HG02642 (cell line): ENCODE results near the gene ADCY2.

Experiments
- ATAC-seq: cut with Tn5 transposase; IDR thresholded peaks from one replicate; pipeline ENCODE4 v1.9.1; 2021; ENCODE audit warnings: mild to moderate bottlenecking; ENCODE audit not compliant: unreplicated experiment, poor library complexity

Gene ADCY2

DNA sequence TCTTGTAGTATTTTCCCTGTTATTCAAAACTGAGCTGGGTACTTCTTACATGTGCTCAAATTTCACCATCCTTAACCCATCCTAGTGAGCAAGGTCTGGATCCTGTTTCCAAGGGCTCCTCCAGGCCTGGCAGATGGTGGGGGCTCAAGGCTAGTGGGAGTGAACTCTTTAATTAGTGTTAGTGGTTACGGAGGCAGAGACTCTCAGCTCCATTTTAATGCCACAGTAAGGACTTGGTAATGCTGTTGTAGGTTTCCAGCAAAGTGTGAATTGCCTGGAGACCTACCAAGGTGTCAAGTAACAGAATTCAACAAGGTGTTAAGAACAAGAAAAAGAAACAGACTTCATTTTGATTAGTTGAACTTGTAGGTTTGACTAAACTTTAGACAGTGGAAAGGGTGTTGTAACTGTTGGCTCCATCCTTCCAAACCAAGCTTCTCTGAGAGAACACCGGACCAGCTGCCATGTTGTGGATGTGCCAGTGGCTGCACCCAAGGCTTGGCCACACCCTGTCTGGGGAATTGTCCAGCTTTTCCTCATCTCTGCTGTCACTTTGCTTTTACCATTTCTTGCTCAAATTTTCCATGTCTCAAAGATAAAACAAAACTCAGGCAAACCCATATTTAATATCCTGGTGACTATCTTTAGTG is 98.7 kb downstream of the ADCY2 start:
- no peak for ATAC-seq

DNA sequence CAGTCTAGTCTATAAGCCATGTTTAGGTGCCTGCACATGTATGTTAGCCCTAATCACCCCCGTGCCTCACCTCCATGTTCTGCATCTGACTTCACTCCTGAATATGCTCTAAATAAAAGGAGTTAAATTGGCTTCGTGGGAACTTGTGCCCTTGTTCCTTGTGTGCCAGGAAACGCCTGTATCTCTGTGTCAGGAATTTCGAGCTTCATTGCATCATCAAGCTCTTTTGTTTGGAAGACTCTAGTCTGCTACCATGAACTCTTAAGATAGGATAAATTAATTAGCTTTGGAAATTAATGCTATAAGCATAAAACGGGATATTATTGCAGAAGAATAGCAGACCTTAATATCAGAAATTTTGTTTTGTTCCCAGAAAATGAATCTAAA is 99.2 kb downstream of the ADCY2 start:
- ATAC-seq: no peak

DNA sequence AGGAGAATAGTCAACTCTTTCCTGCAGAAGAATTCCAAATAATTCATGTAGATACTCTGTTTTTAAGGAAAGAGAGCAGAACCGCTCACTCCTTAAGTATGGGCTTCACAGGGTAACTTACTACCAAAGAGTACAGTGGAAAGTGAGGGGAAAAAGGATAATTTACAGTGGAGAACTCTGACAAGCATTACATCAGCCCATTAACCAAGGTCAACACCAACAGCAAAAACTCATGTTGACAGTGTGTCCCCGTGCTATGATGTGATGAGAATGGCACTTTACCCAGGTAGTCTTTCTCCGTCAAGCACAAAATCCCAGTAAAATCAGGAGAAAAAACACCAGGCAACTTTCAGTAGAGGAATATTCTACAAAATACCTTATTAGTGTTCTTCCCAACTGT is 104.3 kb downstream of the ADCY2 start:
- no peak for ATAC-seq

DNA sequence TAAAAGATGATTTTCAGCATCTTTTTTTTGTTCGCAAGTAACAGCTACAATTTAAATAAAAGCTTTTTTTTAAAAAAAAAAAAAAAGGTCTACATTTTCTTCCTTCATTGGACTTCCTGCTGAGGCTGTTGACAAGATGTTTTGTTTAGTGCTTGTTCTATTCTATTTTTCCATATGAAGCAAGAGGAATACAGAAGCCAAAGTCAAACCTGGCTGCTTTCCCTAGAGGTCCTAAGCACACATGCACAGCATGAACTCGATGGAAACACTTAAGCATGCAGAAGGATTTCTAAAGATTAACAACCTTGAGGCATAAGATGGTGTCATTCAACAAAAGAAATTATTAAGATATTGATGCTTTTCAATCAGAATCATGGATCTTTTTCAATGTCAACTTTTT is 105.1 kb downstream of the ADCY2 start:
- ATAC-seq: no peak

DNA sequence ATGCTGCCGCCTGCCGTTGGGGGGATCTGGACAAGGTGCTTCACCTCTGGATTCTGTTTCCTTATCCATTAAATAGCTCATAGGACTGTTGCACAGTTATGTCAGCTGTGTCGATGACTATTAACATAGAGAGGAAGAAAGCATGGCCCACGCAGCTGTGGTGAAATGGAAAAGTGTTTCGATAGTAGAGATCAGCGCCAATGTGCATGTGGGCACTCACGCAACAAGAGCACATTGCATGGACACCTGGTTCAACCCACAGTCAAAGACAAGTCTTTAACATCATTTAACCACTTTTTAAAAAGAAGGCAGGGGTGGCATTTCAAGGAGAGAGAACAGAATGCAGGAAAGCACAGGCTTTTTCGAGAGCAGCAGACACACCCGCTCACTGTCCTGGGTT is 107.6 kb downstream of the ADCY2 start:
- no peak for ATAC-seq

DNA sequence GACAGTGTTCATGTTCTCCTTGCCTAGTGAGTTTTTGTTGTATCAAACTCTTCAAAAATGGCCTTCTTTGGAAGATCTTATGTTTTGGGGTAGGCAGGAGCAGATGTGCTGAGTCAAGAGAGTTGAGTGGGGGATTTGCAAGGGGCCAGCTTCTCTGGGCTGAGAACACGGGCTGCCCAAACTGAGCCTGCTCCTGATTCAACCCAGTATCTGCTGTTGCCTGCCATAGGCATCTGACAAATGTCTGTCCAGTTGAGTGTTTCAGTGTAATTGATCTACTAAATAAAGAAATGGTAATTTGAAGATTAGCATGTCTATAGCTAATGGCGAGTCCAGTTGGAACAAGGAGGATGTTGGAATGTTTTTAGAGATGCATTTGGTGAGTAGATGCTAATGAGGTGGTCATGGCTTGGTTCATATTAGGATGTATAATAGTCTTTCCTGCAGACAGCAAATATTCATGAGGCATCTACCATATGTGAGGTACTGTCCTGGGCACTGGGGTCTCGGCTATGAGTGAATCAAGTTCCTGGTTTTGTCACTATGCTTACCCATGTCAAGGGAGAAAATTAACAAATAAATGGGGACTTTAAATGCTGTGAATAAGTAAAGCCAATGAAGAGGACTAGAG is 119.5 kb downstream of the ADCY2 start:
- ATAC-seq: no peak

DNA sequence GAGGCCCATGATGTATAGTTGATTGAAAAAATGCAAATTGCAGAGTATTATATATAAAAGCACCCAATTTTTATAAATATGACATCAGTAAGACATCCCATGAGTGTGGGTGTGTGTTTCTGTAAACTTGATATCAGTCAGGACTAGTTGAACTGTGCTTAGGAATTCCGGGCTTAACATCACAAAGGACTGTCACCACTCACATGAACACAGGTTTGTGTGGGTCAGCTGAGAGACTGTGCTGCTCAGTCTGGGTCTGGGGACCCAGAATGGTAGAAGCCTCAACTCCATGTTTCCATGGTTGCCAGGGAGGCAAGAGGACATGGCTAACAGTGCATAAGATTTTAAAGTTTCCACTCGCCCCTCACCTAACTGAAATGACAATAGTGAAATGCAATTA is 120.3 kb downstream of the ADCY2 start:
- ATAC-seq: no peak

DNA sequence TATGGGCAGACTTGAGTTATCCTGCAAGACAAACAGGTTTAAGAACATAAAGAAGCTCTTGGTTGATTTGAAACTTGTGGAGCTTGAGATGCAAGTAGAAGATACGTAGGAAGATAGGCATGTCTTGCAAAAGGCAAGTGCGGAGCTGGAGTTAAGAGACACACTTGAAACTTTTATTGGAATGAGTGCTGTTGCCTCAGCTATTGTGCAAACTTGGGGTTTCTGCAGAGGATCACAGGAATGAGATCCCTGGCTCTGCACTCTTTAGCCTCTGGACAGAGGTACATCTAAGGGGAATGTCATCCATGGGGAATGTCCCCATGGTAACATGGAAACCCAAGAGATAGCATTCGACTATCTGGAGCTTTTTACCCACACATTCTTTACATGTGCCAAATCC is 121.1 kb downstream of the ADCY2 start:
- ATAC-seq: no peak

DNA sequence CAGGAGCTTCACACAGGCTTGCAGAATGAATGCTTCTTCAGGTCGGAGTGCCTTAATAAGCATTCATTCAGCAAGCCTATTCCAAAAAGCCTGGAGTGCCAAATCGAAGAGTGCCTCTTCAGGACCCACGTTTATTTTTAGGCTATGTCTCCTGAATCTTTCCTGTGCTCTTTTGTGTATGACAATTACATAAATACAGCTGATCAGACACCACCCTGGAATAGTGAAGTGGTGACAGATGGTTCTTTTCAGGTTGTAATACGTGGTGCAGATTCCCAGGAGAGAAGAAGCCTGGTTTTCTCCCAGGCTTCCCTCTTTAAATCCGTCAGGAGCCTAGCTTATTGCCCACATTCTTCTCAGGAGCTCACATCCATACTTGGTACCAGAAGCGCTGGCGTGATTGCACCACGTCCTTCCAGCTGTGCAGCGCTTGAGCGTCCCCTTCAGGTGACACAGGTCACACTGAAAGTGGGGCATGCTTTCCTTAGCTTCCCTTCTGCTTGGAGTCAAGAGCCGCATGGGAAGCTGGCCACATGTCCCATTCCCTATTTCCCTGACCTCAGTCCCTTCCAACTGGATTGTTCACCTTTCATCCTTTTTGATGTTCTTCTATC is 123.1 kb downstream of the ADCY2 start:
- ATAC-seq: no peak

DNA sequence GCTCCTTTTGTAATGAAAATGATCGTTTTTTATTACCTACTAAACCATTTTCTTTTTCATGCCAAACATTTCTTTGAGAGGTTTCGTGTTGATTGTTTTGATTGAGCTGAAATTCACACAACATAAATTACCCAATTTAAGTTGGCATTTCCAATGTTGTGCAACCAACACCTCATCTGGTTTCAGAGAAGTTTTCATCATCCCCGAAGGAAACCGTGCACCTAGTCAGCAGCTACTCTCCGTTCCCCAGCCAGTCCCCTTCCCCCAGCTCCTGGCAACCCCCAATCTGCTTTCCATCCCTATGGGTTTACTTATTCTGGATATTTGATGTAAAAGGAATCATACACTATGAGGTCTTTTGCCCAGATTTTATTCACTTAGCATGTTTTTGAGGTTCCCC is 123.6 kb downstream of the ADCY2 start:
- no peak for ATAC-seq

DNA sequence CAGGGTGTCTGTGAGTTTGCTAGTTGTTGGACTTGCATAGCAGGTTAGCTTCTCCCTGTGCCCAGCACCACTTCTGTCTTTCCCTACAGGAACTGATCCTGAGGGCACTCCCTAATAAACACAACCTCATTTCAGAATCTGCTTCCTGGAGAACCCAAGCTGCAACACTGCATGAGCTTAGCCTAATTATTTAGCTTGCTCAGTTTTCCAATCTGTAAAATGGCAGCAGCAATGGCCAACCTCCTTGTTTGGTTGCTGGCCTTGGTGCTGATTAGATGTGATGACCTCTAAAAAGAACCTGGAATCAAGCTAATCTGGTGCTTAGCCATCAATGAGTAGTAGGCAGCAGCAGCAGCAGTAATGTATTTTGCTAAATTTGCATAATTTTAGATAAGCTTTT is 133.9 kb downstream of the ADCY2 start:
- no peak for ATAC-seq

DNA sequence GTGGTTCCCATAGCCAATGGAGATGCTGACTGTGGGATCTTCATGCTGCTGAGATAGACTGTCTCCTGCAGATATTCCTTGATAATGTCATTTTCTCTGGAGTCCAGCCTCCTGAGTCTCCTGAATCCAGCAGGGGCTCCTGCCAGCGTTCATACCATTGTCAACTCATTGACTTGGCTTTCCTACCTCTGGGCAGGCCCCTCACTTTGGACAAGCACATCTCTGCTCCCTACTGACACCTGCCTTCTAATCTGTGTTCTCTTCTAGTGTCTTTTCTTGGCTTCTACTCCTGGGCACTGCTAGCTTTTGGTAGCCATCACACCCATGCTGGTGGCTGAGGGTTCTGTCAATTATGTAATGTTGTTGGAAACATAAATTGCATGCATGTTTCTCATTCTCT is 138.0 kb downstream of the ADCY2 start:
- ATAC-seq: no peak

DNA sequence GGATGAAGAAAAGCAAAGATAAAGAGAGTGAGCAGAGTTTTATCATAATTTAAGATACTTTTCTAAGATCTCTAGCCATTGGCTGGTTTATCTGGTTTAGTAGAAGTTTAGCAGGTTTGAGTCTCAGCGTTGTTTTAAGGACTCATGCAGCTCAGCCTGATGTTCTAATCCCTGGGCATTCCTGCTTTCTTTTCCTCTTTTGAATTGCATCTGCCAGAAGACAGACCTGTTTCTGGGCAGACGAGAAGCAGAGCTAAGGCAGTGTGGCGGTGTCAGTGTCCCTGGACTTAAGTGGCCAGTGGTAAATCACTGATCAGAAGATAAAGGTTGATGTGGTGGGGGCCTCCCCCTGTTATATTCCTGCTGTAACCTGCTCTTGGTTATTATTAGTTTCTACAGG is 138.6 kb downstream of the ADCY2 start:
- ATAC-seq: no peak

DNA sequence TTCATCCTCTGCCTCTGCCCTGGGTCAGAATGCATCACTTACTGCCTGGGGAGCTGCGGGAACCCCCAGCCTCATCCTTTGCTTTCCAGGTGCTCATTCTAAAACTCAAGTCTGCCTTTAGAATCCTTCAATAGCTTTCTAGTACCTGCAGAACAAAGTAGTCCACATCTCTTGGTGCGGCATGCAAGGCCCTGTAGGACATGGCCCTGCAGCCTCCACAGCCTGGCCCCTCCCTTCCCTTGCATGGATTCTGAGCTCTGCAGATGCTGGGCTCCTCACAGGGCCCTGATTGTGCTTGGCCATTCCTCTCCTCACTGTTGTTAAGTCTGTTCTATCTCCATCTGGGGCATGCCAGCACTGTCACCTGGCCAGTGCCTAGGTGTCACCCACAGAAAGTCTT is 141.6 kb downstream of the ADCY2 start:
- no peak for ATAC-seq

DNA sequence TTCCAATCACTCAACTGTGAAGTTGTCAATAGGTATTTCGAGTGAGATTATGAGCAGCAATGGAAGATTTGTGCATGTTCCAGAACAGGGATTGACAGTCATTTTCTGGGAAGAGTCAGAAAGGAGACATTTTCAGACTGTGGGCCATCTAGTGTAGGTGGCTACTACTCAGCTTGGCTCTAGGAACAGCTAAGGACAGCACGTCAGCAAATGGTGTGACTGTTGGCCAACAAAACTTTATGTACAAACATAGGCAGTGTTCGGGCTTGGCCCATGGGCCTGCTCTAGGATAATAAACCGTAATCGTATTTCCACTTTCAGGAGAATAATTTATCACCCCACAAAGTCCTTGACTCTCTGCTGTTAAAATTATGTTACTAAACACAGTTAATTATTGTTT is 143.6 kb downstream of the ADCY2 start:
- no peak for ATAC-seq

DNA sequence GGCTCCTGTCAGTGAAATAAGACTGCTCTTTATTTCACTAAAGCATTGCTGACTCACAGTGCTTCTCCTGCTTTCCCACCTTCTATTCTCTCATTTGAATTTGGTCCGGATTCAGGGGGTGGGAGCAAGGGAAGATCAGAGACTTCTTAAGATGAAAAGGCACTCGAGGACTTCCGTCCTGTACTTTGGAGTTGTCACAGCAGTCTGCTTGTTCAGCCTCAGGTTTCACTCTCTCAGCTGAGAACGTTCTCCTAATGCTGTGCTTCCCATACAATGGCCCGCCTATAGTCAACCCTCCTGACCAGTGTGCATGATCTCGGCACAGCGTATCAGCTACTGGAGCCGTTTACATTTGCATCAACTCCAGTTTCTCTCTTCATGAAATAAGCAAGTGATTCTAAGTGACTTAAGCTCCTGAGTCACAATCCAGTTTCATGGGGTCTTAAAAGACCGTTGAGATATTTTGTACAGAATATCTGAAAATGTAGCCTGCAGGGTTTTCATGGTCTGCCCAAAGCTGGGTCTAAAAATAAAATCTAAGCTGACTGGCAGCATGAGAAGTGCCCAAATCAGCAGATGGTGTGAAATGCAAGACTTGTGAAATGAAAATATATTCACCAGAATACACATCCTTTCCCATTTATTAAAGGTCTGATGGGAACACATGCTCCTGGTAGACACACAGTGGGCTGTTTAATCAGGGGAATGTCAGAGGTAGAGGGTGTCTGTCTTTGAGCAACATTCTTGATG is 145.0 kb downstream of the ADCY2 start:
- ATAC-seq: no peak

DNA sequence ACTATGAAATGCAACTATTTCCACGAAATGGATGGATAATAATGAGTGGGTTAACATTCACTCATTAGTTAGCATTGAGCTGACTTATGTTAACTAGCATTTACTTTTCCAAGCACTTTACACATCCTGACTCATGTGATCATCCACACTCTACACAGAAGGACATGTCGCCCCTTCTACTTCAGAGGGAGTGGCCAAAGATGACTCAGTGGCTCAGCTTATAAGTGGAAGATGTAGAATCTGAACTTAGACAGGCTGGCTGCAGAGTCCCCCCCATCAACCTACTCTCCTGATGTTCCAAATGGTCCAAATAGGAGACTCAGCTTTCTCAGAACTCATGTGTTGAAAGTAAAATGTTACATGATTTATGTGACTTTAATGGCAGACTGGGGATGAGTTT is 146.0 kb downstream of the ADCY2 start:
- no peak for ATAC-seq

DNA sequence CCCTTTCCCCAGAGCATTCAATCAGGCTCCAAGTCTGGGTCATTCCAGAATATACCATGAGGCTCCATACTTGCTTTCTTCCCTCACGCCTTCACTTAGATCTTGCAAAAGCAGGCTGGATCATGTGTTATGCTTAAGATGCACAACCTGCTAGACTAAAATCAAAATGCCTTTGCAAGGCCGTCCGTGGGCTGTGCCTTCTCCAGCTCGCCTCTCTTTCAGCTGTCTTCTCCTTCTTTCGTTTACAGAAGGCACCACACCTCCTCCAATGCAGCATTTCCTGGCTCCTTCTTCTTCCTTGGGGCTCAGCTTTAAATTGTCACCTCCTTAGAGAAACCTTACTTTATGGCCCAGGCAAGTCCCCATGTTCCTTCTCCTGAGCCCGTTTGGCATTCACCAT is 150.6 kb downstream of the ADCY2 start:
- ATAC-seq: no peak

DNA sequence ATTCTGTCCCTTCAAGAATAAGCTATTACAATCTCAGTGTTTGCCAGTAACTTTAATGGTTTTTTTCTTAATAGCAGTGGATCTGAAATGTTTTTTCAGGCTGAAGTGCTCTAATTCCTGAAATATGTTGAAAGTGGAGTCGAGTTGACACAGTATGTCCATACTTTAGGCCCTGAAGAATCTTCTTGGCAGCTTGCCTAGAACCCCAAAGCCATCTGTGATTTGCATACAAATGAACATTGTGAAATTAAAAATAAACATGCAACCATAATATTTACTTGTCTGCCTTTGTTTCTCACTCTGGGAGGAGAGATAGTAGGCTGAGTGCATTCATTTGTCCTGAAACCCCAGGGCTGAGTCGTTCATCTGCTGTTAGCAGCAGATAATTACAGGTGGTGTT is 152.7 kb downstream of the ADCY2 start:
- ATAC-seq: no peak

DNA sequence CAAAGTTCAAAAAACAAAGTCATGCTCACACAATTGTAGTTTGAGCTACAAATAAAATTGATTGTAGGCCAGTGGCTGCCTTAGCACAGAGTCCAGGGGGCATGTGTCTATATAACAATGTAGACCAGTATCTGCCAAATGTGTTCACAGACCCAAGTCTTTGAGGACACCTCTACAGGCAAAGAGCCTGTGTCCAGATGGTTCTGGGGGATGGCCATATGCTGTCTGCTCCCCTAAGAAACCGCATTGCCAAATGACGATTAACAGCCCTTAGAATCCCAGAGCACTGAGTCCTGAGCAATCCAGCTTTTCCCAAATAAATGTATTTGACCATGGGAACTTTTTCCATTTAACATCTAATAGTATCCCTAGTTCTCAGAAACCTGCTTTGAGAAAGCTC is 169.6 kb downstream of the ADCY2 start:
- no peak for ATAC-seq

DNA sequence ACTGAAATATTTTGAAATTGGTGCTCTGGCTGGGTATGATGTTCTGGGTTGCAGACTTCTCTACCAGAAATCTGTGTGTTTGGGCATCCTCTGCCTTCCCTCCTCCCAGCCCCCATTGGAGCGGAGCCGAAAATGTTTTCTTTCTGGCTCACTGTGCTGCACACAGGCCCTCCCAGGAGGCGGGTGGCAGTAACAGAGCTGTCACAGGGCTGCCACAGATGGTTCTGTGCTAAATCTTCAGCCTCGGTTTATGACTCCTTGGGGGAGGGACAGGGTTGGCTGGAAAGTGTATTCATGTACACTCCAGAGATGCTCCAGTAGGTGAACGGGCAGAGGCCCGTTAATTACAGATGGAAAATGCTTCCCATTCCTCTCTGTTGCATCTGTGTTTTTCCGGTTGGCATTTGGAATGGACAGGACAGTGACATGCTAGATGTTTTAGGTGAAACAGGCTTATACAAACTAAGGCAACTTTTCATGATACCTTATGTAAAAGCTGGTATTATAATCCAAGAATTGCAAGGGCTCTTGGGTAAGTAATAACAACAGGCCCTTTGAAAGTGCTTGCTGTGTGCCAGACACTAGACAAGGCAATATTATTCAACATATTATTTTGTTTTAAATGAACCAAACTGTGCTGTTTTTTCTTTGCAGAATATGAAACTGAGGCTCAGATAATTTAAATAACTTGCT is 180.2 kb downstream of the ADCY2 start:
- no peak for ATAC-seq
